ENCODE results near the gene TEX101. TPM values are rescaled to one million over a fixed set of nuclear protein-coding genes. Genes with fewer than 3 reads are reported as not detected.

Gene TEX101
- total RNA-seq, 1 donor from 2014 or later: not detected

- Mint-ChIP-seq H3K36me3 (ENCODE audit: unreplicated experiment) (no peaks in the 10 kb centered on the region), H3K4me3 (ENCODE audit: unreplicated experiment) (no peak overlapping the region), H3K4me1 (ENCODE audit: low read depth, unreplicated experiment) (no peaks in the 10 kb centered on the region), H3K9me3 (ENCODE audit: unreplicated experiment) (peaks cover 3% of the 10 kb centered on the region), H3K27me3 (ENCODE audit: unreplicated experiment) (peaks cover 4% of the 10 kb centered on the region), H3K27ac (ENCODE audit: unreplicated experiment) (no peak overlapping the region)
- TF ChIP-seq CTCF (IDR thresholded peaks at IDR 0.05; ENCODE audit: partially characterized antibody, unreplicated experiment): no peak
- no peak for DNase-seq
Observed at GRCh38 chr19:43444531-43445287, 30.0 kb downstream of the TEX101 start.

- TF ChIP-seq CTCF (IDR thresholded peaks at IDR 0.05; ENCODE audit: partially characterized antibody, unreplicated experiment): no peak
- Mint-ChIP-seq H3K9me3 (ENCODE audit: unreplicated experiment) (peaks cover 3% of the 10 kb centered on the region), H3K36me3 (ENCODE audit: unreplicated experiment) (no peaks in the 10 kb centered on the region), H3K27me3 (ENCODE audit: unreplicated experiment) (peaks cover 4% of the 10 kb centered on the region), H3K4me1 (ENCODE audit: low read depth, unreplicated experiment) (no peaks in the 10 kb centered on the region), H3K4me3 (ENCODE audit: unreplicated experiment) (no peak overlapping the region), H3K27ac (ENCODE audit: unreplicated experiment) (no peak overlapping the region)
- no peak for DNase-seq
Observed at GRCh38 chr19:43445426-43445825, 30.7 kb downstream of the TEX101 start.

GRCh38 chr19:43446746-43447489 is 32.2 kb downstream of the TEX101 start:
- peak; percentile 98 for TF ChIP-seq CTCF (IDR thresholded peaks at IDR 0.05; ENCODE audit: partially characterized antibody, unreplicated experiment)
- Mint-ChIP-seq H3K4me3 (ENCODE audit: unreplicated experiment) (no peak overlapping the region), H3K9me3 (ENCODE audit: unreplicated experiment) (peaks cover 2% of the 10 kb centered on the region), H3K27ac (ENCODE audit: unreplicated experiment) (no peak overlapping the region), H3K4me1 (ENCODE audit: low read depth, unreplicated experiment) (no peaks in the 10 kb centered on the region), H3K27me3 (ENCODE audit: unreplicated experiment) (peaks cover 5% of the 10 kb centered on the region), H3K36me3 (ENCODE audit: unreplicated experiment) (no peaks in the 10 kb centered on the region)
- DNase-seq: peak; percentile 84

GRCh38 chr19:43447655-43448054 is 33.0 kb downstream of the TEX101 start:
- Mint-ChIP-seq H3K27me3 (ENCODE audit: unreplicated experiment) (peaks cover 9% of the 10 kb centered on the region), H3K27ac (ENCODE audit: unreplicated experiment) (no peak overlapping the region), H3K4me3 (ENCODE audit: unreplicated experiment) (no peak overlapping the region), H3K9me3 (ENCODE audit: unreplicated experiment) (peaks cover 6% of the 10 kb centered on the region), H3K36me3 (ENCODE audit: unreplicated experiment) (peaks cover 6% of the 10 kb centered on the region), H3K4me1 (ENCODE audit: low read depth, unreplicated experiment) (no peaks in the 10 kb centered on the region)
- TF ChIP-seq CTCF (IDR thresholded peaks at IDR 0.05; ENCODE audit: partially characterized antibody, unreplicated experiment): no peak
- no peak for DNase-seq

- Mint-ChIP-seq H3K4me1 (ENCODE audit: low read depth, unreplicated experiment) (no peaks in the 10 kb centered on the region), H3K27me3 (ENCODE audit: unreplicated experiment) (peaks cover 8% of the 10 kb centered on the region), H3K9me3 (ENCODE audit: unreplicated experiment) (peaks cover 7% of the 10 kb centered on the region), H3K27ac (ENCODE audit: unreplicated experiment) (no peak overlapping the region), H3K4me3 (ENCODE audit: unreplicated experiment) (no peak overlapping the region), H3K36me3 (ENCODE audit: unreplicated experiment) (peaks cover 6% of the 10 kb centered on the region)
- no peak for DNase-seq
- no peak for TF ChIP-seq CTCF (IDR thresholded peaks at IDR 0.05; ENCODE audit: partially characterized antibody, unreplicated experiment)
Observed at GRCh38 chr19:43450545-43450997, 35.9 kb downstream of the TEX101 start.

Measured in glutamatergic neuron (in vitro differentiated cells).